ENCODE results near the gene GRM7.

Gene GRM7

GRCh38 chr3:7146529-7146928, 285.6 kb downstream of the GRM7 start:
- DNase-seq (ENCODE audit: low spot score): no peak

DNA sequence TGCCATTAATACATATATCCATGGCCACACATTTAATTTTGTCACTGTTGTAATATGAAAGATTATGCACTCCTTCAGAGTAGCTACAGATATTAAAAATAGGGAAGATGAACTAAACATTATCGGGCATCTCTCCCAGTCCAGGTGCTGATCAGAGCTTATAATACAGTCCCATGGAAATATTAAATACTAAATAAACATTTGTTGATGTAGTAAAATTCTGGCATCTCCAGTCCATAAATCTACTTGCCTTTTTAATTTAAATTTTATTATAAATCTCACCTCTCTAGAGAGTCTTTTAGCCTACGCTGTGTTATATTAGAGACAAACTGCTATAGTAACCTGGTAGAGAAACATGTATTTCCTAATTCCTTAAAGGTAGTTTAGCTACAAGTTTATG, 297.6 kb downstream of the GRM7 start:
- no peak for DNase-seq (ENCODE audit: low spot score)

- DNase-seq (ENCODE audit: low spot score): no peak
Measured at GRCh38 chr3:7160689-7161088, 299.8 kb downstream of the GRM7 start.

DNA sequence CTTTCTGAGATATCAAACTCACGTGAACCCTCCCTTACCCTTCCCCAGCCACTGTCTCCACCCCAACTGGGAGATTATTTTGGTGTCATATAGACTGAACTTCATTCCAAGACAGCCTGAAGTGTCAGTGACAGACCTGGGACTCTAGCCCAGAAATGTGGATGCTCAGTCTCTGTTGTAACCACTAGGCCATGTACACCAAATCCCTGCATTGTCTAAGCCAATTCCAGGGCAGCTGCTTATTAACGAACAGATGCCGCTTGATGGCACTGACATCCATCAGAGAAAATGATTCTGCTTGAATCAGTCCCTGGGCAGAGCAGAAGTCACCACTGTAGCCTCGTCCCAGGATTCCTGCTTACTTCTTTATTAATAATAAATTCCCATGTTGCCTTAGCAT, 305.5 kb downstream of the GRM7 start:
- DNase-seq (ENCODE audit: low spot score): no peak

- no peak for DNase-seq (ENCODE audit: low spot score)
Measured at GRCh38 chr3:7171493-7171892, 310.6 kb downstream of the GRM7 start.

DNA sequence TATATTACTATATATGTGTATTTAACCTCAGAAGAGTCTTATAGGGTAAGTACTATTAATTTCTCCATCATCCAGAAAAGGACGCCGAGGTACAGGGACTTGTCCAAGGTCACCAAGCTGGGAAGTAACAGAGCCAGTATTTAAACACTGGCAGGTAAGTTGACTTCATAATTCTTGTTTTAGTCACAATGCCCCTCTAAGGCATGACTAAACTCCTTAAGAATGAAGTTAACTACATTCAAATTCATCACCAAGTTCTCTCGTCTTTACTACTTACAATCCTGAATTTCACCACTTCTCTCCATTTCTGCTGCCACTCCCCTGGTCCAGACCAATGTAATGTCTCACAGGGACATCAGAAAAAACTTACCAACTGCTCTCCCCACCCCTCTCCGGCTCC, 312.1 kb downstream of the GRM7 start:
- peak; percentile 52 for DNase-seq (ENCODE audit: low spot score)

DNA sequence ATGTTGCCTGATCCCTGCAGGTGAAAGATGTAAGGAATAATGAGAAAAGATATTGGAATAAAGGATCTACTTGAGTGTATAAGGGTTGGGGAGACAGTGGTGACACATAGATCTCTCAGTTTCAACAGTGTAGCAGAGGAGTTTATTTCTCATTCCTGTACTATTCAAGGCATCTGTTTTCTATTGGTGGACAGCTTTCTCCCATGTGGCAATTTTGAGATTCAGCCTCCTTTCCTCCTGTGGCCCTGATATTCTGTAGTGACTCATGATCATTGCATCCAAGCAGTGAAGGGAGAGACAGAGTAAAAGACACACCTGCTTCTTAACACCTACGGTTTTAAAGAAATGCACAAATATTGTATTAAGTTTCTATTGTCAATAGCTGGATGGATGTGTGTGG, 327.6 kb downstream of the GRM7 start:
- DNase-seq (ENCODE audit: low spot score): peak; percentile 93

- DNase-seq (ENCODE audit: low spot score): peak; percentile 94
Measured at GRCh38 chr3:7190095-7190494, 329.2 kb downstream of the GRM7 start.

DNA sequence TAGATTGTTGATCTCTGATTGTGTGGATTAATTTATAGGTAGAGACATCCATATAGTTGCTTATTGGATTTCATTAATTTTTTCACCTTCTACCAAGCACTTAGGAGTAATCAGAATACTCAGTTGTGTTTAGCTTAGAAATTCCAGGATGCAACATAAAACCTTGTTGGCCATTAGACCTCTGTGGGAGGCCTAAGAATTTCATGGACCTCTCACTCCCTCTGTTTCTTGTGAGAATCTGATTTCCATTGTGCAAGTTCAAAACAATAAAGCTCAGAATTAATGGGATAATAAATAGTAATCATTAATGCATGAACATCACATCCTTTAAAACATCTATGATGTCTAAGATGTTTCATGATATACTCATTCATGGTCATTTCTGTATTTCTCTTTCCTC, 332.4 kb downstream of the GRM7 start:
- DNase-seq (ENCODE audit: low spot score): no peak

DNA sequence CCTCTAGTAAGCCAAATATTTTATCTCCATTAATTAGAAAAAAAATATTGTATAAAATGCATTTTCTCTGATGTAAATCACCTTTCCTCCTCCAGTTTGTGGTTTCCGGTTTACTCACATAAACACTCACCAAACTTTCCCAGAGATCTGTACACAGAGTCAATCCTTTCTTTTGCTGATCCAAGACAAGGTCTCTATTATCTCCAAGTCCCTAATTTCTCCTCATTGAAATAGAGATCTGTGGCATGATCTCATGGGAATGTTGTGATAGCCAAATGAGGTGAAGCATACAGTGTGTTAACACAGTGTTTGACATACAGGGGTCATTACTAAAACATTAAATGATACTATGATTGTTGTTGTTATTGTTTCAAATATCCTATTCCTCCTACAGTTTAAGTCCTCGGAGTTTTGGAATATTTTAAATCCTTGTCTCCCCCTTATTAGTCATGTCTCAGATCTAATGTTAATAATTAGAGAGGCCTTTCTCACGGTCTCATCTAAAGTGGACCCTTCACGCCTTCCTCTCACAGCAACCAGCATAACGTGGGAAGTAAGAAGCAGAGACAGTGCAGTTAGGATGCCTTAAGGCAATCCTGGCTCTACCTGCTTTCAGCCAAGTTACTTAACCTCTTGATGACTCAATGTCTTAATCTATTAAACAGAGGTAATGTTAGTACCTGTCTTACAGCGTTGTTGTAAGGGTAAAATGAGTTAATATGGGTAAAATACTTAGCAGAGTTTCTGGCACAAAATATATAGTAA, 333.3 kb downstream of the GRM7 start:
- DNase-seq (ENCODE audit: low spot score): peak; percentile 72

GRCh38 chr3:7195934-7196333, 335.0 kb downstream of the GRM7 start:
- DNase-seq (ENCODE audit: low spot score): no peak

GRCh38 chr3:7201784-7202183, 340.9 kb downstream of the GRM7 start:
- DNase-seq (ENCODE audit: low spot score): no peak

DNA sequence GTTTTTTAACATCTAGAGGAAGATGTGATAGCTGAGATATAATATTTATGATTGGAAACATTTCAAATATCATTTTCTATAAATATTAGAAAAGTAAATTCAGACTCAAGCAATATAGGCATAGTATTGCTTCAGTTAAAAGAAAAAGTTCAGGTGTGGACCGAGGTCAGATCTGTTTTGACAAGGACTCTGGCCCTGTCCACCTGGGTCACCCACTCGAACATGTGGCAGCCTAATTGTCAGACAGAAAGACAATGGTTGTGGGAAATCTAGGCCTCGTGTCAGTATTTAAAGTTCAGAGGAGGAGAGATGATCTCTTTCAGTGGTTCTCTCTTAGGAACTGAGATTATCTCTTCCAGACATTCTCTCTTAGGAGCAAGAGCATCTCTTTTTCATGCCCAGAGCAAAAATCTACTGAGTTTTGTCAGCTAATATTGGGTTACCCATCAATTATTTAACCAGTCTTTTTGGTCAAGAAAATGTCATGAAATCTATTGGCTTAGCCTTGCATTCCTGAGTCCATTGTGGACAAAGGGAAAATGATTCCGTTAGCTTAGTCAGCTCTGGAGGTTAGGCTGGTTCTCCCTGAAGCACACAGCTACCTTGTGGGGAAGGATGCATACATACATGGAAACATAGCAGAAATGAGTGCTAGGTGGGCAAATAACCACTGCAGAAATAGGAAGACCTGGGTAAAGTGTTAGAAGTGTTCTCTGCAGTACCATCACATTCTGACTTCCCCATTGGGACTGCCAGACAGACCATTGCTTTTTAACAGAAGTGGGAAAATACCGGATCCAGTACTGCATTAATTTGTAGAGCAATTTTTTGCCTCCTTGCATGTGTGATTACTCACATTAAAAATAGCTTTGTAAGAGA, 343.3 kb downstream of the GRM7 start:
- peak; percentile 83 for DNase-seq (ENCODE audit: low spot score)

GRCh38 chr3:7204848-7205156, 343.9 kb downstream of the GRM7 start:
- DNase-seq (ENCODE audit: low spot score): peak; percentile 84

DNA sequence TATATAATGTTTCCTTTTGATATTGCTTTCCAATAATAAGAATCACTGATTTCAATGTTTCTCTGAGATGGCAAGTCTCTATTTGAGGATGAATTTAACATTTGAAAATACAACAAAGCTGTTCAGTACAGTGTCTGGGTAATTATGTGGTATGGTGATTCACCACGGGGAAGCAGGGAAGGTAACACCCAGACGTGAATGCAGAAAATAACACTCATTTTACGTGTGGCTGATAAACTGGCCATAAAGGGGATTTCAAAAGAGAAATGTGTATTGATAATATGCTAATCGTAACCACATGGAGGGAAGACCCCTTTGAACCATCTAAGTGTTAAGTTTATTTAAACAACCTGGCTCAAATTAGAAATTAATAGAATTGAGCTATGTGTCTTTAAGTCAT, 344.6 kb downstream of the GRM7 start:
- DNase-seq (ENCODE audit: low spot score): peak; percentile 71

GRCh38 chr3:7205962-7206361, 345.0 kb downstream of the GRM7 start:
- peak; percentile 47 for DNase-seq (ENCODE audit: low spot score)

DNA sequence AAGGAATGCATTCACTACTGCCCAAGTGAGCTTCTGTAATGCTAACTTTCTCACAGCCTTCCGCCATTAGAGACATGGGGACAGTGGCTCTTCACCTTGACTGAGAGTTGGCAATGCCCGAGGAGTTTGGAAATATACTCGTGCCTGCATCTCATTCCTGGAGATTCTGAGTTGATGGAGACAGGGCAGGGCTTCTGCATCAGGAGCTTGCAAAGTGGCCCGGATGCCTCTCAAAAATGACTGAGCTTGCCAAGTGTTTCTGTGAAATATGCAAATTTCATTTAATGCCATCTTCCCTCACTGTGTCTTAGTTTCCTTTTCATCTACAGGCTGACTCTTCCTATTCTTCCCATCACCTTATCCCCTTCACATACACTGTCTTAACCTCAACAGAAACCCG, 346.2 kb downstream of the GRM7 start:
- DNase-seq (ENCODE audit: low spot score): no peak

DNA sequence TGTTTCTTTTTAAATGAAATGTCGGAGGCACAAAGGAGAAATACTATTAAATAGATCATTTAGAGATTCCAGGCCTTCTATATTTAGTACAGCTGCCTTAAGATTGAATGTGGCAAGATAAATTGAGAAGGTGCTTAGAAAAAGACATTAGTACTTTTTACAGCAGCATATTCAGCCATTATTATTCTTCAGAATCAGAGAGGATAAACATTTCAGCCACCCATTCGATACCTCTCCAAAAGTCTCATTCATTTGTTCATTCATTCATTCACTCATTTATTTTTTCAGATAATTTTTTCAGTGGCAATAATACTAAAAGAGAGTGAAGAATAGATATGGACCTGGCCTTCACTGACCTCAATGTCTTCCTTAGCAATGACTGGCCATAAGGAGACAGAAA, 347.0 kb downstream of the GRM7 start:
- DNase-seq (ENCODE audit: low spot score): no peak

- no peak for DNase-seq (ENCODE audit: low spot score)
Measured at GRCh38 chr3:7209098-7209497, 348.2 kb downstream of the GRM7 start.

DNA sequence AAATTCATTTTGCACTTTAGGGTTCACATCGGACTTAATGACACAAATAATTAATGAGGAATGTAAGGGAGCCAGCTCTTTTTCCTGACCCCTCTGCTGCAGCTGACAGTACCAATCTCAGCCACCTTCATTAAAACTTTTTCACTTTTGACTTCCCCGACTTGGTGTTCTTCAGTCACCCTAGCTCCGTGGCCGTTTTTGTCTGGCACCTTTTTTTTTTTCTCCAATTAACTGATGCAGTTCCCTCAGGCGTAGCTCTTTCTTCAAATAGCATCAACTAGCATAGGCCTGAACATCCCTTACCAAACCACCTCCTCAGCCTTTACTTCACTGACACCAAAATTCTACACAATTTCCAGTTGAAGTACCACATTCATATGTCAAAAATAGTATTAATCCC, 350.8 kb downstream of the GRM7 start:
- no peak for DNase-seq (ENCODE audit: low spot score)

- DNase-seq (ENCODE audit: low spot score): no peak
Measured at GRCh38 chr3:7215706-7216105, 354.8 kb downstream of the GRM7 start.

DNA sequence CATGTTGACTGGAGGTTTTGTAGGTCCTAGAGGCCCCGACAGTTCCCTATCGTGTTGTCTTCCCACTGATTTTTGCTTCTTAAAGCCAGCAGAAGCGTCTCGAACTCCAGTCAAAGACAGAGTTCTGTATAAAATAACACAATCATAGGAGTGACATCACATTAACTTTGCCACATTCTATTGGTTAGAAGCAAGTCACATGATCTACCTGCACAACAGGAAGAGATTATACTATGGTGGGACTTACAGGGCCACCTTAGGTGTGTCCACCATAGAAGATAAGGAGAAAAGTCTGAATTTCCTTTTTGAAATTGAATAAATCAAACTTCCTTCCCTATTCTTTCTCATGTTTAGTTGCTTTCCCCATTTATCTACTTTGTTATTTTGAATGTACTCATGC, 365.5 kb downstream of the GRM7 start:
- no peak for DNase-seq (ENCODE audit: low spot score)

DNA sequence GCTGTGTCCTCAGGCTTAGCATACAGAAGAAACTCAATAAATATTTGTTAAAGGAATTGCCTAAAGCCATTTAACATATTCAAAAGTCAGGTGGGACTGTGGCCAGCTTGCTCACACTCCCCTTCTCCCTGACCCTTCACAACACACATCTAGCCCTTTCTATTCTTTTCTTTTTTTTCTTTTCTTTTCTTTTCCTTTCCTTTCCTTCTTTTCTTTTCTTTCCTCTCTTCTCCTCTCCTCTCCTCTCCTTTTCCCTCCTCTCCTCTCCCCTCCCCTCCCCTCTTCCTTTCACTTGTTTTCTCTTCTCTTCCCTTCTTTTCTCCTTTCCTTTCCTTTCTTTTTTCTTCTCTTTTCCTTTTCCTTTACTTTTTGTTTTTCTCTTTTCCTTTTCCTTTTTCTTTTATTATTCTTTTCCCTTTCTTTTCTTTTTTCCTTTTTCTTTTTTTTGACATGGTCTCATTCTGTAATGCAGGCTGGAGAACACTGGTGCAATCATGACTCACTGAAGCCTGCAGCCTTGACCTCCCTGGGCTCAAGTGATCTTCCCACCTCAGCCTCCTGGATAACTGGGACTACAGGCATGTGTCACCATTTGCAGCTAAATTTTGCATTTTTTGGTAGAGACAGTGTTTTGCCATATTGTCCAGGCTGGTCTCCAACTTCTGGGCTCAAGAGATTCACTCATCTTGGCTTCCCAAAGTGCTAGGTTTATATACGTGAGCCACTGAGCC, 377.8 kb downstream of the GRM7 start:
- peak; percentile 19 for DNase-seq (ENCODE audit: low spot score)
